ENCODE data around the gene JADE2. TPM values are rescaled to one million over a fixed set of nuclear protein-coding genes. Genes with fewer than 3 reads are reported as not detected.

Gene JADE2
- total RNA-seq, 1 experiment from 2014 or later = 20.8 TPM

DNA sequence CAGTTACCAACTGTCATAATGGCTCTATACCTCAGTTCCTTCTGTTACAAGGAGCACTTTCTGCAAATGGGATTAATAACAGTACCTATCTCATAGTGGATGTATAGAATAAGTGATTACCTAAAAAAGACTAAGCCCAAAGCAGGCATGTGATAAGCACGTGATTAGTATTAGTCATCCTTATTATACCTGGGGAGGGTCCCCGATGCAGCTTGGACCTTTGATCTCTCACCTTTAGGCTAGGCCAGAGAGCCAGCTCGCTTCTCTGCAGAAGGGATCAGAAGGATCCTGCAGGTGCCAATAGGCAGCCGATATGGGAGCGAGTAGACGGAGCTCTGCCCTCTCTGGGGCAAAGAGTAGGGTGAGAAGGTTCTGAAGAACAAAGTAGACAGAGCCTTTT is 4.0 kb downstream of the JADE2 start:
- no peak for DNase-seq (ENCODE audit: low spot score)

DNA sequence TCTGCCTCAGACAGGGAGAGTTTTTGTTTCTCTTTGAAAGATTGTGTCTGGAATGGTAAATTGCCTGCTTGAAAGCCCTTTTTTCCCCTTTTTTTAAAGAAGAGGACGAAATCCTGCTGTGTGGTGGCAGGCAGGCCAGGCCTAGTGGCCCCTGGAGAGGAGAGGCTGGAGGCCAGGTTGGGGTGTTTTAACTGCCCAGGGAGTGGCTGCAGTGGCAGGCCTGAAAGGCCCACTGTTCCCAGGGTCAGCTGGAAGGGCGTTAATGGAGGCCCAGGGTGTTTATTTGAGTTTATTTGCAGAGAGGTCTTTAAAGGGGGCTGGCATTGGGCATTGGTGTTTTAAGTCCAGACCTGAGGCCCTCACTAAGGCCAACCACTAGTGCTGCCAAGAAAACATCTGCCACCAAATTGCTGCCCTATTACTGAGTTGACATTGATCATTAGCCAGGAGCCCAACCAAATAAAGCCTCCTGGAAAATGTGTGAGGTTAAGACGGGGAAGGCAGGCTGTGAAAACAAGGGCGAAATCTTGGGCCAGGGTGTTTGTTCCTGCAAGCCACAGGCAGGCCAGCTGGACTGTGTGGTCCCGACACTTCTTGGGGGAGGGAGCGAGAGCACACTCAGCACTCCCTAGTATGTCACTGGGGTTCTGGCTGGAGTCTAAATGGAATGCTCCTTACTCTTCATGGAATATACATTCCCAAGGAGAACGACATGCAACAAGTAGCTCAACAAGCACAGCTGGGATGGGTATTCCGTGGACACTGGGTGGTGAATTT is 5.0 kb downstream of the JADE2 start:
- DNase-seq (ENCODE audit: low spot score) = no peak

DNA sequence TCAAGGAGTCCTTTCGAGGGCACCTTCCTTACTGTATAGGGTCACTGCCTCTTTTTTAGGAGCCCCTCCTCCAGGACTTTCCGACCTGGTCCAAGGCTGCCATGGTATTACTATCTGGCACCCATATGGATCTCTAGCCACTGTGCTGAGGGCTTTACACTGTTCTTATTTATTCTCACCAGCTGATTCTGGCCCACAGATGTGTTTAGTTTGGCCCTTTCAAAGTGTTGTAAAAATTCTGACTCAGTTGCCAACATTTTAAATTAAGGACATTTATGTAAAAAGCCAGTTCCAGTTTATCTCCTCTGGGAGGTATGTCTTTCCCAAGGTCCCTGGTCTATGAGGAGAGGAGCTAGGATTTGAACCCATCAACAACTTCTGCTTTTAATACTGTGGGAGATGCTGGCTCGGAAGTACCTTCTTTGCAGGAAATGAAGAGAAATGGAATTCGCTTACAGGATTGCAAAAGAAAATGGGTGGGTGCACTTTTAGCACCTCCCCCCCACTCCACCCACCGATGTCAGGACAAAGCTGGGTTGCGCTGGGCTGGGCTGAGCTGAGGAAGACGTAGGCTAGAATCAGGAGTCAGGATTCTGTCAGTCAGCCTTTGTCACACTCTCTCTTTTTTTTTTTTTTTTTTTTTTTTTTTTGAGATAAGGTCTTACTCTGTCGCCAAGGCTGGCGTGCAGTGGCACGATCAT is 7.8 kb downstream of the JADE2 start:
- DNase-seq (ENCODE audit: low spot score) = no peak

DNA sequence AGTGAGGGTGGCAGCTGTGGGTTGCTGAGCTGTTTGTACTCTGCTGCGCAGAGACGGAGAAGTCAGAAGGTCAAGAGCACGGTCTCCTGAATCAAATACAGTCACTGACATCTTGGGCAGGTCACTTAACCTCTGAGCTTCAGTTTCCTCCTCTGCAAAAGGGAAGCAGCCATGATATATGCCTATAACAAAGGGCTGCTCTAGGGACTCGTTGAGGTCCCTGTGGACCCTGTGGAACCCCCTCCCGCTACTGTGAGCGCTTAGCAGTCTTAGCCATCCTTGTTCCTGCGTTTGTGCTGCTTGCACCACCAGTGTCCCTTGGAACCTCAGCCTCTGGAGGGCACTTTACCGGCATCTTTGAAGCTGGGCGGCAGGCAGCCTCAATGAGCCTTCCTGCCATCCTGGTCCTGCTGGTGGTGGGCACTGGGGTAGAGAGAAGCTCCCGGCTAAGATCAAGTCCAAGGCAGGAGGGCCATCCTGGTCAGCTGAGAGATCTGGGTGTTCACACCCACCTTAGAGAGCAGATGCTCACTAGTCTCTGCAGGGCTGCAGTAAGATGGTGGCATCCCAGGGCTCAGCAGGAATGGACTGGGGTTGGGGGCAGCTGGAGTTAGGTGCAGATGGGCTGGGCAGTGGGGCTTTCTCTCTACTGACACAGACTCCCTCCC is 8.7 kb downstream of the JADE2 start:
- no peak for DNase-seq (ENCODE audit: low spot score)

DNA sequence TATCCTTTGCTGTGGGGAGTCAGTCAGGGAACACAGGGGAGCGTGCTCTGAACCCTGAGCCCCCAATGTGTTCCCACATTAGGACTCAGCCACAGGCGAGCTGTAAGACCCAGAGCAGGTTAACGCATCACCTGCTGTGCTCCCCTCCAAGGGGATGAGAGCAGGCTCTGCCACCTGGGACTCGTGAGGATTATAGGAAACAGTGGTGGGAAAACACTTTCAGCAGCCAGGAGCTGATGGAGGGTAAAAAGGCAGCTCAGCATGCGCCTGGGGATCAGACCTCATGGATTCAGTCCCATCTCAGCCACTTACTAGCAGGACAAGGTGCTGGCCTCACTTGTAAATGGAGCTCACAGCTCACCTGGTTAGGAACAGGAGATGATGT is 9.2 kb downstream of the JADE2 start:
- DNase-seq (ENCODE audit: low spot score) = no peak

DNA sequence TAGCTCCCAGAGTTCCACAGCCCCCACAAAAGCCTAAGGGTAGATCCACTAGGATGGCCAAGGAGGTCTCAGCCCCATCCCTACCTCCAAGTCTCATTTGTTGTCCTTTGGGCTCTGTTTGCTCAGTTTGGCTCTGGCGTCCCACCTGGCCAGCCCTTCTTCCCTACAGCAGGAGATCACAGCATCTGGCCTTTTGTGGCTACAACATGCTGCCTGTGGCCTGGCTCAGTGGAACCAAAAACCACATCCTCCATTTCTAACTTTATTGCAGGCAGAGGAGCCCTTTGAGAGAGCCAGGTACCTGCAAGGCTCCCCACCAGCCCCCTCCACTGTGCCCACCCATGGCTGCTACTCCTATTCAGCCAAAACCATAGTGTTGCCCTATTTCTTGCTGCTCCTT is 11.4 kb downstream of the JADE2 start:
- DNase-seq (ENCODE audit: low spot score) = no peak

DNA sequence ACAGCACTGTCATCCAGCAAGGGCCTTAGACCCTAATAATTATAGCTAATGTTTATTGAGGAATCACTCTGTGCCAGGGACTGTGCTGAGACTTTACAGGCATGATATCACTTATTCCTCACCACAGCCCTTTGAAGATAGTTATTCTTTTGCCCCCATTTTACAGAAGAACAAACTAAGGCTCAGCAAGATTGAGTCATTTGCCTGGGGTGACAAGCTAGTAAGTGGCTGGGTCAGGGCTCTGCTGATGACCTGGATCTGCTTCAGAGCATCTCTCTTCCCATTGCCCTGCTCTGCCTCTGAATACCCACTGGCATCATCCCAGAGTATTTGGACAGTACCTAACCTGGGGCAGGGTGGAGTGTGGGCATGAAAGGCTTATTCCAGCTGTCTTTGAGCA is 11.8 kb downstream of the JADE2 start:
- DNase-seq (ENCODE audit: low spot score) = no peak

DNA sequence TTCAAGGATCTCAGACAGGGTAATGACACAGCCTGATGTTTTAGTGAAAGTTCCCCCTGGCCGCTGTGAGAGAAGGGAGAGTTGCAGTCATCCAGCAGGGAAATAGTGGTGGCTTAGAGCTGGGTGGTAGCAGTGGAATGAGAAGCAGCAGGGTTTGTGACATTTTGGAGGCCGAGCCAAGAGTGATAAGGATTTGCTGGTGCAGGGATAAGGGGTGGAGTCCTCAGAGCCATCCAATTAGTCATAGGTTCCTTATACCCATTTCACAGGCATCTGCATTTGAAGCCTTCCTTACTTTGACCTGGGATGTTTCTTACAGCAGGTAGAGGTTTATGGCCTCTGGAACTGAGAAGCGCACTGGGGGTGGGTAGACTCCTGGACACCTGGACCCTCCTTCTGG is 12.8 kb downstream of the JADE2 start:
- no peak for DNase-seq (ENCODE audit: low spot score)

DNA sequence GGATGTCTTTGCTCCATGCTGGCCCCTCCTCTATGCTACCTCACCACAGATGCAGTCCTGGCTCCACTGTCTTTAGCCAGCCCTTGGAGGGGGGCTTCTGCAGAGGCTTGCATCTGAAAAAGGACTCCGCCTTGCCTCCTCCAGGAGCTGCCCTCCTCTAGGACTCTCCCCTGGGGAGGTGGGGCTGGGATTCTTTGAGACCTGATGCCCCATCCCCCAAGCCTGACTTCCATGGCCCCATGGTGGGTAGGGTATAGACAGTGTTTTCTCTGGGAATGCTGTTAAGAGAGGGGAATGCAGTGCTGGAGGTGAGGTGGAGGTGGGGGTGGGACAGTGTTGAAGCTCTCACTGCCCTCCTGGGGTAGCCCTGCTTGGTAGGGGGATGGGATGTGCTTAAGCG is 14.3 kb downstream of the JADE2 start:
- no peak for DNase-seq (ENCODE audit: low spot score)

DNA sequence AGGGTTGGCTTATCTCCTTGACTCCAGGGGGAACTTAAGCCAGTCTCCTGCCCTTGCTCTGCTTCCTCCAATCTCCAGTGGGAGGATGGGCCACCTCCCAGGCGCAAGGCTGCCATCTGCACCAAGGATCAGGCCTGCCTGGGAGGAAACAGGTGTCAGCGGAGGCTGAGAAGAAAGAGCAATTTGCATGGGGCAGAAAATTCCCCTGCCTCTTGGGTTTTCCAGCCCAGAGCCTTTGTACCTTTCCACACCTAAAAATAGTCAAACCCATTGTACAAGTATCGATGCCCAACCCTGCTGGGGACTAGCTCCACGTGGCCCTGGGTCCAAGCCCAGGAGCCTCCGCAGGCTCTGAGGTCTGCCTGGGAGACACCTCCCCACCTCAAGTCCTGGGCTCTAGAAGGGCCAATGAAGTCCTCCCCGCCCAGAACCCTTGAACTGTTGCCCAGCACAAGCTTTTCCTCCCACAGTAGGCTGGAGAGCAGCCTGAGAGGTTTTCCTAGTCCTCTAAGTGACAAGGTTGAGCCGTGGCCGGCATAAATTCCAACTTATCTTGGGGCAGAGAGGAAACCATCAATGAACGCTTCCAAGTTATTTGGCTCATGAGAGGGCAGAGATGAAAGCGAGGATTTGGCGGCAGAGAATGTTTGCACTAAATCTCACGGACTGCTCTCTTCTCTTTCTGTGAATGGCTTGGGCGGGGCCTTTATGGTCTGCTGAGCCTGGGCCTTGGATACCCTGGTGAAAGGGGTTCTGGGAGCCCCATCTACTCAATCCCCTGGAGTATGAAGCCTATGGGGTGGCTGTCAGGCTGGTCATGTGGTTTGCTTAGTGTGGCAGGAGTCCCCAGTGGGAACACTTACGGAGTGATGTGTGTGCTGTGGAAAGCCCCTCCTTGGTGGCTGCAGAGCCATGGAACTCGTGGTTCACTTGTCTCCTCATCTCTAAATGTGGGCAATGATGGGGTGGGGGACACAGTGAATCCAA is 15.6 kb downstream of the JADE2 start:
- no peak for DNase-seq (ENCODE audit: low spot score)

DNA sequence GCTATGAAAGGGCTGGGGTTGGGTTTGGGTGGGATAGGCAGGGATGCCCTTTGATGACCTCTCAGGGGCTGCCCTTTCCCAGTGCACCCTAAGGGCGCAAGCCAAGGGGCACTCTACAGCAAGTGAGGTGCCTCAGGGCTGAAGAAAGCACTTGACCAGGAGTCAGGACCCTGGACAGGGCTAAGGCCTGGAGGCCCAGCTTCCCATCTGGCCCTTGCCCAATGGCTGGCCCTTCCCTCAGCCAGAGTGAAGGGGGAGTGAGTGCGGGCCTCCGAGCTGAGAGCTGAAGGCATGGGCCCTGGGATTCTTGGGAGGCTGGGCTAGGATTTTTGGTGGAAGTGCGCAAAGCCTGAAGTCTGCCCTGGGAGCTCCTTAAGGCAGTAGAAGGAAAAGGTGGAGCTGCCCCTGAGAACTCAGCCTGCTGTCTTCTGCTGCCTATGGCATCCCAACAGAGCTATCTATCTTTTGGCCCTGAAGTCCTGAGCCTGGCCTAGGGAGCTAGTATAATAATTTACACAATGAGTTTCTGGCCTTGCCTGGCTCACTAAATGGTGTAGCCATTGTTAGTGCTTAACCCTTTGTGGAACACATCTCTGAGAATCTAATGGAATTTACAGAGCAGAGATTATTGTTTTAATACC is 16.4 kb downstream of the JADE2 start:
- DNase-seq (ENCODE audit: low spot score) = peak; percentile 23

DNA sequence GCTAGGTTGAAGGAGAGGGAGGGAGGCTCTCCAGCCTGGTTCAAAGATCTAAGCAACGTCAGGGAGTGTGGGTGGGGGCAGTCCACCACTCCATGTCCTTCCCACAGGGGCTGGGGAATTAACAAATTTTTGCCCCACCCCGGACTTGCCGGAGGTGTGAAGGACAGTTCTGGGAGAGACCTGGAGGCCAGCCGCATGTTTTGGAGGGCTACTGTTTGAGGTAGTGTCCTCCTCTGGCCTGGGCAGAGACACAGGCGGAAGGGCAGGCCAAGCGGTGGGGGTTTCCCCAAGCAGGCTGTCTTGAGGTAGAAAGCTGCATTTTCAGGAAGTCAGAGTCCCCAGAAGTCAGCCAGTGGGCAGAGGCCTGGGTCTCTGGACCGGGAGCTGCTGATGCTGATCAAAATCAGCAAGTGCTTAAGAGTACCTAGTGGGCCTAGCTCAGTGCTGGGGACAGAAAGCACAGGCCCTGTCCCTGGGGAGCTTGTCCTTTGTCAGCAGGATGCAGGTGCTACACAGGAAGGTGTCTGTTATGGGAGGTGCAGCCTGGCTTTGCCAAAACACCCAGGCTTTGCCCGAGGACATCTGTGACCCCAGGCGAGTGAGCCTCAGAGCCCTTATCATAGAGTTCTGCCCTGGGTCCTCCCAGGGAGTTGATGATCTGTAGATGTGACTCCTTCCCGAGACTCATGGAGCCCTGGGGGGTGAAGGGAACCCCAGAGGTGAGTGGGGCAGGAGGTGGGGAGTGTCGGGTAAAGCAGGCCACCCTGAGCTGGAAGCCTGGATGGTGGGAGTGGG is 18.5 kb downstream of the JADE2 start:
- no peak for DNase-seq (ENCODE audit: low spot score)

DNA sequence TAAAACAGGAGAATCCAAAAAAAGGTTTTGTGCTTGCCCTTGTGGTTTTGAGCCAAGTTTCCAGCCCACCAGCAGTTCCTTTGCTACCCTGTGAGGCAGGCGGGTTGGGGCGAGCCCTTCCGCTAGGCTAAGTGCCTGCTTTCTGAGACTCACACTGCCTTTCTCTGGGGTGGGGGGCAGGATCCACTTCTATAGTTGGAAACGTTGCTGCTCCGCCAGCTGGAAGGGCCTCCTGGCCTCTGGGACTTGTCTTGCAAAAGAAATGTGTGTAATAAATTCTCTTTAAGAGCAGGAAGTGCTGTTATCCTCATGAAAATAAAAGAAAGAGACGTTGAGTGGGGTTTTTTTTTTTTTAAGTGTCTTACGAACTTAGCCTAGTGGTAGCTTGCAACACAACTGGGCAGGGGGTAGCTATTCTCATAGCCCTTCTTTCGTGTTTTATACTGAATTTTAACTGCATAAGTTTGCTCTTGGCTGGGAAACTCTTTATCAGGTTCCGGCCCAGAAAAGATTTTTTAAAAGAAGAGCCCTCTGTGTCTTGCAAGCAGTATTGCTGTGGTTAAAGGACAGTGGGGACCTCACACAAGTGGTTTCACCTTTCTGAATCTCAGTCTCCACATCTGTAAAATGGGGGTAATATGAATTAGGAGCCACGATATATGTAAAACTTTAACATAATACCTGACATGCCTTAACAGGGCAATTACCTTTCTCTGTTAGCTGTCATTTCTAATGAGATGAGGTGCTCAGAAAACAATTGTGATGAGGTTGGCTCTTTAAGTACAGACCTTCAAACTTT is 19.8 kb downstream of the JADE2 start:
- DNase-seq (ENCODE audit: low spot score) = no peak

DNA sequence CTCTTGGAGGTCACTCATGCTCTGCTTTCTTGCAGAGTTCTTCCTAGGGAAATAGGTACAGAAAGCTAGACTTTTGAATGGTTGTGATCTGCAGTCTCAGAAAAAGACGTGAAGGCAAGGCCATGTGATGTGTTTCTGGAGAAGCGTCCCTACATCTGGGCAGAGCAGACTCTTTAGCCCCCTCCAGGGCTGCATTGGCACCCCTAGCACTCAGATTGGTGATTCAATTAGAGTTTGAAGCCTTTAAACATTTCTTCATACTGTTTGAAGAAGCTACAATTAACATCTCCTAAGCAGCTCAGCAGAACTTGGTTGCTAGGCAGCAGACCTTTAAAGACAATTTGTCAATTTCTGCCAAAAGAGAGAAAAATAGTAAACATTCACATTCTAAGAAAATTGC is 21.6 kb downstream of the JADE2 start:
- DNase-seq (ENCODE audit: low spot score) = no peak

DNA sequence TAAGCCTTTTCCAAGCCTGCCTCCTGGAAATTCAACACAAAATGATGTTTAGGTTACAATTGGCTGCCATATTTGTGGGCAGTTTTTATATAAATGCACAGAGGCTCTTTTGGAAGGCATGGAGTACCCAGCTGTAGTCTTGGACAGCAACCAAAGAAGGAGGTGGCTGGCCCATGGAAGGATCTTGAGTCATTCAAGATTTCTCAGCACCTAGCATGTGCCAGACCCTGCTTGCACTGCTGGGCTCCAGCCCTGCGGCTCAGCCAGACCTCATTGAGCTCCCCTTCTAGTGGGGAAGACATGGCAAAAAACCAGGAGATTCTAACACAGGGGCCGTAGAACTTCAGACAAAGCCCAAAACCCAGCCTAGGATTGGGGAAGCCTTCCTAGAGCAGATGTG is 22.1 kb downstream of the JADE2 start:
- DNase-seq (ENCODE audit: low spot score) = peak; percentile 79

DNA sequence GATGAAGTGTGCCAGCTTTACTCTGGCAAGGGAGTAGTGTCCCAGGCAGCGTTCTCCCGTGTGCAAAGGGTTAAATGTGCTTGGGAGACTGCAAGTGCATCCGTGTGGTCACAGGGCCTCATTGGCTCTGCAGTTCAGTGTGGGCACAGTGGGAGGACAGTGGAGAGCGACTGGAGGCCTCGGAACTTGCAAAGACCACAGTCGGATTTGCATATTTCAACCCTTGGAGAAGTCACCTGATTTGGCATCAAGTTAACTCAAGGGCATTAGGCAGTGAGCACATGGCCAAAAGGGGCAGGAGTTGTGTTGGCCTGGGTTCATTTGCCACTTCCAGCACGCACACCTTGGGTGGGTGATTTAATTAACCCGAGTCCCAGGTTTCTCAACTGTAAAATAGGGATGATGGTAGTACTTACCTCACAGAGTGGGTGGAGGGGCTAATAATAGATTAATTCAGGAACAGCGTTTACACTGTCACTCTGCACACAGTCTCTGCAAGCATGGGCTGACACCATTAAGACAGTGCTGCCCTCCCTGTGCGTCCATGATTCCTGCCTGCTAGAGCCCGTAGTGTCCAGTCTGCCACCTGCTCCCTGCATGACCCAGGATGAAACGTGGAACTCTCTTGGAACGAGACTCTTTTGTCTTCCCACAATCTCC is 22.7 kb downstream of the JADE2 start:
- no peak for DNase-seq (ENCODE audit: low spot score)

DNA sequence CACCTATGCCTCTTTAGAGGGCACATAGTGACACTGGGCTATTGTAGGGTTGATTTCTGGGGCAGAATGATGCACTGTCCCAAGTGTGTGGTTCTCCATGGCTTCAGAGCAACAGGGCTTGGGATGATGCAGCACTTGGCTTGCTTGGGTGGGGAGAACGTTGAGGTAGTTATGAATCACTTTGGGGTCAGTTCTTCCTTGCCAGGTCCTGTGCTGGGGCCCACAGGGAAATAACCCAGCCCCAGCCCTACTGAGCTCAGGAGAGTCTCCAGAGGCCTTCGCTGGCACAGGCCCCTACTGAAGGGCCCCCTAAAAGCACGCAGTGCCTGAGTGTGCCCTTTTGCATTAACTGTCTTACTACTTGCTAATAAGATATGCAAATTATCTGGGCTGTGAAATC is 24.2 kb downstream of the JADE2 start:
- DNase-seq (ENCODE audit: low spot score) = peak; percentile 43

DNA sequence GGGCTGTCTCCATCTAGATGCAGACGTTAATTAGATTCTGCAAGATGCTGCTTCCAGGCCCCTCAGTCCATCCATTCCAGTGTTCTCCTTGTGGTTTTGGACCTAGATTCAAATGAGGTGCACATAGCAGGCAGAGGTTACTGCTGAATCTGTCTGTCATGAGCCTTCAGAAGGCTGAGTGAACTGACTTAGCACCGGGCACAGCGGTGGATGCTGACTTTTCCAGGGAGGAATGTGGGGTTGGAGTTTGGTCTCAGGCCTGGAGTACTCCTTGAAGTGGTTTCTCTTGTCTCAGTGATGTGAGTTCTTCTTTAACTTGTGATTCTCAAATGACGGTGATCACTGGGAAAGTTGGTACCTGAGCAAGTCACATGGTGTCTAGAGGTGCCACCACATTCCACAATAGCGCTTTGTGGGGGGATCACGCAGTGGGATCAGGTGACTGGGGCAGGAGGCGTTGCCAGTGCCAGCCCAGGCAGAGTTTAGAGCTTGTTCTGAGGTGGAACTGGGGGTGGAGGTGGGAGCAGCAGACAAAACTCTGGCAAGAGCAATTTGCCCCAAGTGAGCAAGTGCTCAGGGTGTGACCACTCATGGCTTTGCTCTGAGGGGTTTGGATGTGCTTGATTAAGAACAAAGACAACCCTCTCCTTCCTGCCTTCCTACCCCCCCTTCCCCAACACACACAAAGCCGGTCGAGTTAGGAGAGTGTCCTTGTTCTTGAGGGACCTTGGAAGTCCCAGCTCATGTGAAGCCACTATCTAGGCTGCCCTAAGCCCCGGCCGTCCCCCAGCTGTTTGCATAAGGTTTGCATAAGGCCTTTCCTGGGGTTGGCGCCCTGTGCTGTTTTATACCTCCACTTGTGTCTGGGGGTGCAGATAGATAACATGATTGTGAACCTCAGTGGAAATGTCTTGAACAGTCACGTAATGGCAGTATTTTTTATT is 25.1 kb downstream of the JADE2 start:
- DNase-seq (ENCODE audit: low spot score) = no peak

Measured in A172 (cell line).